HG02885 (cell line): ENCODE data around the gene IL2RA.
"Not testable (repeated sequence)": the region's sequence is repeated elsewhere in the genome, so short reads cannot be mapped to it uniquely, and the experiment has no call there.

Source experiments
- ATAC-seq: cut with Tn5 transposase; IDR thresholded peaks from one replicate; pipeline ENCODE4 v1.9.1; 2021; ENCODE audit warnings: mild to moderate bottlenecking; ENCODE audit not compliant: unreplicated experiment, poor library complexity

Gene IL2RA

GRCh38 chr10:6019796-6020195 is 42.4 kb downstream of the IL2RA start:
- ATAC-seq: no peak

DNA sequence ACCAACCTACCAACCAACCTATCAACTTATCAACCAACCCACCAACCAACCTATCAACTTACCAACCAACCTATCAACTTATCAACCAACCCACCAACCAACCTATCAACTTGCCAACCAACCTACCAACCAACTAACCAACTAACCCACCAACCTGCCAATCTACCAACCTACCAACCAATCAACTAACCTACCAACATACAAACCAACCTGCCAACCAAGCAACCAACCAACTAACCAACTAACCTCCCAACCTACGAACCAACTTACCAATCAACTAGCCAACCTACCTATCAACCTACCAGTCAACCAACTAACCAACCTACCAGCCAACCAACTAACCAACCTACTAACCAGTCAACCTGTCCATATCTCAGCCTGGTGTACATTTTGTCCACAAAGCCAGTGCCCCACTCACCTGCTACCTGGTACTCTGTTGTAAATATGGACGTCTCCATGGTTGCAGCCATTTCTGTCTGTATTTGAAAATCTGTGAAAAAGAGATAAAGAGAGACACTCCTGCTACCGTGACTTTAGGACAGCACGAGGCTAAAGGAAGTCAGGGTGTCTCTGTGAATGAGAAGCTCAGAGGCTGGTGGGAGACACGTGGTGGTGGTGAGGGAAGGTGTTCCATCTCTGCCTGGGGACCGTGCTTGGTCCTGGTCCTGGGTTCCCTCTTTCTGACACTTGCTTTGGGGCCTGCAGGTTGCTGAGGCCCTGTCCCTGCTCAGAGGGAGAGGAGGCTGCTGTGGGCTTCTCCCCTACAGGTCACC is 43.0 kb downstream of the IL2RA start:
- ATAC-seq: no peak

DNA sequence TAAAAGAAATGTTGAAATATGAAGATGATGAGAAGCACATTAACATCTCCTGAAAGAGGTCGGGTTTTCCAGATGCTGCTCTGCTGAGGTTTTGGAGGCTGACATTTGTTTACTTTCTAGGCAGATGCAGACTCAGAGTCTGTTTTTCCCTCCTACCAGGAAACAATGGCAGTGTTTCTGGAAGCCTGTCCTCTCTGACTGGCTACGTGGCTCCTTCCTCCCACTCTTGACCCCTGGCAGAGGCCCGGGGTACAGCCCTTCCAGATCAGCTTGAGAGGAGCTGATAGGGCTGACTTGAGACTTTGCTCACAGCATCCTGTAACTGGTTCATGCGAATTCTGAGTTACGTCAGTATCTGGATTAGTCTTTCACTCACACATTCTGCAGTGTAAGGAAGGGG is 43.7 kb downstream of the IL2RA start:
- no peak for ATAC-seq

GRCh38 chr10:6017781-6018354 is 44.3 kb downstream of the IL2RA start:
- no peak for ATAC-seq

DNA sequence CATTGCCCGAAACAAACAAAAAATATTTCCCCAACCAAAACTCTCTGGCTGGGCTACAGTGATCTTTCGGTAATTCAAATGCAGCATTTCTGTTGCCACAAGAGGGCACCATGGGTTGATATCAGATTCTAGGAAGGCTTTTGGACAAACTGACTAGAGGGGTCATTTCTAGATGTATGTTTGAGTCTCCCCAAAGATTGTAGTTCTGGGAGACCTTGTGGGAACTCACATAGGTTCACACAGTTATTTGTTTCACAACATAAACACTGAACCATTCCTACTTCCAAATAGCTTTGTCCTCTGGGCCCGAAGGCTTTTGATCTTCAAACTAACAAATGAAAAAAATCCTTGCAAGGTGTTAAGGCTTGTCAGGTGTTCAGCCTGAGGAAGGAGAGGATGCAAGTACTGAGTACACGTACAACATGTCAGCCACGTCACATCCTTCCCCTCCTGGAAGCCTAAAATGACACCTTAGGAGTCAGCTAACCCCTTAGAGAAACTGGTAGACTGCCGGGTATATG is 47.9 kb downstream of the IL2RA start:
- no peak for ATAC-seq

DNA sequence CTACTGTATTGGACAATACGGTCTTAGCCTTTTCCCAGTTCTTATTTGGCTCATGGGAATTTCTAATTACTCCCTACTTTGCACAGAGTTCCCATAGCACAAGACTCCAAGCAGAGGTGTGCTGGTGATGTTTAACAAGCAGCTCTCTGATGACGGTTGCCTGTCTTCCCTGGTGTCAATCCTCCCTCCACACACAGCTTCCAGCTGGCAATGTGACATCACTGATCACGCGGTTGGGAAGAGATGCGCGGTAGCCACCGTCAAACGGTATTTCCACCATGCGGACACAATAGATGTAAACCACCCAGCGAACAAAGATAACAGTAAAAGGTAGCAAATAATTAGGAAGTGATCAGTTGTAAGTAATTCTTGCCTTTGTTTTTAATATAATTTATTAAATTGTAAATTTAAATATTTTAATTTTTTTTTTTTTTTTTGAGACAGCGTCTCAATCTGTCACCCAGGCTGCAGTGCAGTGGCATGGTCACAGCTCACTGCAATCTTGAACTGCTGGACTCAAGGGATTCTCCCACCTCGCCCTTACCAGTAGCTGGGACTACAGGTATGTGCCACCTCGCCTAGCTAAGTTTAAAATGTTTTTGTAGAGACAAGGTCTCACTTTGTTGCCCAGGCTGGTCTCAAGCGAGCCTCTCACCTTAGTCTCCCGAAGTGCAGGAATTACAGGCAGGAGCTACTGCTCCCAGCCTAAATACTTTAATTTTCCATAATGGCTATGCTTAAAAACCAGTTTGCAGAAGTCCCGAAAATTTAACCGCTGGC is 48.6 kb downstream of the IL2RA start:
- no peak for ATAC-seq

DNA sequence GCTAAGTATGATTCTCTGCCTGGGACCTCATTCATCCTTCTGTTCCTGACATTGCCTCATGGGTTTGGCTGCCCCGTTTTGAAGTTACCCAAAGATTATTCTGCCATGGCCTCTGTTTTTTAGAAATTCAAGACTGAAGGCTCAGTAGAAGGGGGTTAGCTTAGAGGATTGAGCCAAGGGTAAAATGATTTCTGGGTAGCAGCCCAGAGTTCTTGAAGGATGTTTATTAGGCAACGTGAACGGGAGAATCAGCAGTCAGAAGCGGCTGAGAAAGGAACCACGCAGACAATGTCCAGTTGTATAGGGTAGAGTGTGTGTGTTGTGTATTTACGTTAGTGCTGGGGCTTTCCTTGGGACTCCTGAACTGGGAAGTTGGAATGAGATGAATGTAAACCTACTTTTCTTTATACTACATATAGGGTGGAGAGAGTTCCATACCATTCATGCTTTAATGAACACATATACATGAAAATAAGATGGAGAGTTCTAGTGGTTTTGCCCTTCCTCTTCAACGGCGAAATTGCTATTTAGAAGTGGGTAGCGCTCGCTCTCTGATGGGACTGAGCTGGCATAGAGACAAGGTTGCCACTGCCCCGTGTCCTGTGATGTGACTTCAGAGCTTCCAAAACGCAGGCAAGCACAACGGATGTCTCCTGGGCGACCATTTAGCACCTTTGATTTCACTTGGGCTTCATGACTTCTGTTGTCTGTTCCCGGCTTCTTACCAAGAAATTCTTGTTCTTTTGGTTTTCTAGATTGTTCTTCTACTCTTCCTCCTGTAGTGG is 49.9 kb downstream of the IL2RA start:
- no peak for ATAC-seq

DNA sequence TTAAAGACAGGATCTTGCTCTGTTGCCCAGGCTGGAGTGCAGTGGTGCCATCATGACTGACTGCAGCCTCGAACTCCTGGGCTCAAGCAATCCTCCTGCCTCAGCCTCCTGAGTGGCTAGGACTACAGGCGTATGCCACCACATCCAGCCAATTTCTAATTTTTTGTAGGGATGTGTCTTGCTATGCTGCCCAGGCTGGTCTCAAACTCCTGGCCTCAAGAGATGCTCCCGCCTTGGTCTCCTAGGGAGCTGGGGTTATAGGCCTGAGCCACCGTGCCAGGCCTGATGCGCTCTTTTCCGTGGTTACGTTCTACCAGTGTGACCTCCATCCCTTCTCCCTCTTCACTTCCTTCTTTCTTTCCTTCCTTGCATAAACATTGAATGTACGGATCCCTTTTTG is 50.6 kb downstream of the IL2RA start:
- ATAC-seq: no peak

- no peak for ATAC-seq
These were observed 51.6 kb downstream of the IL2RA start for GRCh38 chr10:6010569-6010968.

DNA sequence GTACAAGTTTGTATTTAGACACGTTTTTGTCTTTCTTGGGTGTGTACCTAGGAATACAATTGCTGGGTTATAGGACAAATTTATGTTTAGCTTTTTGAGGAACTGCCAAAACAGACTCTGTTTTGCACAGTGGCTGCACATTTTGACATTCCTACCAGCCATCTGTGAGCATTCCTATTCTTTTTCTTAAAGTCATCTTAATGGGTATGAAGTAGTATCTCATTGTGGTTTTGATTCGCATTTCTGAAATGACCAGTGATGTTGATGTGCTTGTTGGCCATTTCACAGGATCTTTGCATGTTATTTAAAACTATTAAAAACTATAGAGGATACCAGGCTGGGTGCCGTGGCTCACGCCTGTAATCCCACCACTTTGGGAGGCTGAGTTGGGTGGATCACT is 52.2 kb downstream of the IL2RA start:
- ATAC-seq: no peak

GRCh38 chr10:6009150-6009549 is 53.0 kb downstream of the IL2RA start:
- no peak for ATAC-seq

DNA sequence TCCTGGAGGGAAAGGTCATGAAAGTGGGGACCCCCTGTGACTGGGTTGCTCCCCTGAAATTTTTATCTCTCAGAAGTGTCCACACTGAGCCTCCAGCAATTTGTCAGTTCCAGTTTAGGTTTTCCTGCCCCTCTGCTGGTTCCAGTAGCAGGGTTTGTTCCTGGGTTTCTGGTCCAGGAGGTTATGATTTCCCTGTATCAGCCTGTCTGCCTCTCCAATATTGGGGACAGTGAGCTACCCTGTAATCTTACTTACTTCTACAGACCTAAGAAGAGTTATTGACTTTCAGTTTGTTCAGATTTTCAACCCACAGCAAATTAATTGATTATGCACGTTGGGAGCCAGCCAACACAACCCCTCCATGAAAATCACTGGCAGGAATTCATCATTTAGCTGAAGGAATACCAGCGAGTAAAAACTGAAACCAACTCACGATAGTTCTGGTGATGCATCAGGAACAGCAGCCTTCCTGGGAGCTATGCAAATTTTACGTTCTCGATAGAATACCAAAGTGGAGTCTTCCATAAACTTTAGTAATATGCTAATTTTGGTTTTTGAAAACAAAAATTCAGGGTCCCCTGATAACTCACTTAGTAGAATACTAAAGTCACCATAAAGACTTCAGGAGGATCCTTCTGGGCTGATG is 53.5 kb downstream of the IL2RA start:
- ATAC-seq: no peak

DNA sequence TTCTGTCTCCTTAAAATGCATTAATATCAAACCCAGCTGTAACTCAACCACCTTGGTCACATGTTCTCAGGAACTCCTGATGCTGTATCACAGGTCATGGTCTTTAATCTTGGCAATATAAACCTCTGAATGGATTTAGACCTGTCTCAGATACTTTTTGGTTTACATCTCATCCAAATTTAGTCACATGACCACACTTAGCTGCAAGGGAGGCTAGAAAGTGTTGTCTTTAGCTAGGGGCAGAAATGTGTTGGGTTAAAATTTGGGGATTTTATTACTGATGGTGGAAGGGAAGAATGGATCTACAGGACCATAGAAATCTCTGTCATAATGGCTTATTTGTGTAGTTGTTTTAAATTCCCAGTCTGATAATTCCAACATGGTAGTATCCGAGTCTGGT is 55.2 kb downstream of the IL2RA start:
- ATAC-seq: no peak

- no peak for ATAC-seq
These were observed 55.6 kb downstream of the IL2RA start for GRCh38 chr10:6006546-6006945.

DNA sequence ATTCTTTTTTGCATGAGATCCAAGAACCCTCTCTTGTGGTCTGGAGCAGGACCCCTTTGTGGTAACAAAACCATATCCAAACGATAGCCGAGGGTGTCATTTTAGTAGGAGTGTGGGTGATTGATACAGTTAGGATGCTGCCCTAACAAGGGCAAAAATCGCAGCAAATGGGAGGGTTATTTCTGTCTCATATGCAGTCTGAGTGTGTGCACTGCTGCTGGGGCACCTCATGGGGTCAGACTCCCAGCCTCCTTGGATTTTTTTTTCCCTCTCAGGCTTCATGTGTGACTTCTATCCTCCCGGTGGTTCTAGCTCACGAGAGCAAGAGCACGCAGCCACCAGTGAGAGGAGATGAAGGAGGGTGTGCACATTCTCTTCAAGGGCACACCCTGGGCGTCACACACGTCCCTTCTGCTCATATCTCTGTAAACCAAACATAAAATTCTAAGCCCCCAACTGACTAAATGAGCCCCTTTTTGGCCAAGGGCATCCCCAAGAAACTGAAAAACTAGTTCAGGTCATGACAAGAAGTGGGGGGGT is 56.2 kb downstream of the IL2RA start:
- ATAC-seq: no peak

DNA sequence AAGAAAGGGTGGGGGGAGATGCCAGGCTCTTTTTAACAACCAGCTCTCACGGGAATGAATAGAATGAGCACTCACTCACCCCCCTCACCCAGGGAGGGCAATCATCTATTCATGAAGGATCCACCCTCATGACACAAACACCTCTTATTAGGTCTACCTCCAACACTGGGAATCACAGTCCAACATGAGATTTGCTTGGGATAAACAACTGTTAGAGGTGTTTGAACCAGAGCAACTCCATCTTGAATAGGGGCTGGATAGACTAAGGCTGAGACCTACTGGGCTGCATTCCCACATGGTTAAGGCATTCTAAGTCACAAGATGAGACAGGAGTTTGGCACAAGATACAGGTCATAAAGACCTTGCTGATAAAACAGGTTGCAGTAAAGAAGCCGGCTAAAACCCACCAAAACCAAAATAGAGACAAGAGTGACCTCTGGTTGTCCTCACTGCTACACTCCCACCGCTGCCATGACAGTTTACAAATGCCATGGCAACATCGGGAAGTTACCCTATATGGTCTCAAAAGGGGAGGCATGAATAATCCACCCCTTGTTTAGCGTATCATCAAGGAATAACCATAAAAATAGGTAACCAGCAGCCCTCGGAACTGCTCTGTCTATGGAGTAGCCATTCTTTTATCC is 56.9 kb downstream of the IL2RA start:
- ATAC-seq: not testable (repeated sequence)

DNA sequence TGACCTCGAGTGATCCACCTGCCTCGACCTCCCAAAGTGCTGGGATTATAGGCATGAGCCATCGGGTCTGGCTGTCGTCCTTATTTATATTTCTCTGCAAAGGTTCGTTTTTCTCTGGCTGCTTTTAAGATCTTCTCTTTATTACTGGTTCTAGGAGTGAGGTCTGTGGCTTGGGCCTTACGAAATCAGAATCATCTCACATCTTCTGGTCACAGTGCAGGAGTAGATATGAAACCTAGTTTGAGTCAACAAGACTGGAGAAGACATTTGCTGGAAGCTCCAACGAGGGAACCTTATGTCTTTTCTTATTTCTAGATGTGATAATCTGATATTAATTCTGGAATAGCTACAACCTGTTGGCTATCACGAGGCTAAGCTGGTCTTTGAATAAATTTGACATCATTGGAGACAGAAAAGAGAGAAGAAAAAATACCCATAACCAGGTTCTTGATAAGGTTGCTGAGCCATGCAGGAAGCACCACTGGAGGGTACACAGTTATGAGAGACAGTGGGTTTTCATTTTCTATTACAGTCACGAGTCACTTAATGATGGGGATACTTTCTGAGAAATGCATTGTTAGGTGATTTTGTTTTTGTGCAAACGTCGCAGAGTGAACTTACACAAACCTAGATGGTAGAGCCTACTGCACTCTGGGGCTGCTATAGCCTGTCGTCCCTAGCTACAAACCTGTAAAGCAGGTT is 59.2 kb downstream of the IL2RA start:
- no peak for ATAC-seq

DNA sequence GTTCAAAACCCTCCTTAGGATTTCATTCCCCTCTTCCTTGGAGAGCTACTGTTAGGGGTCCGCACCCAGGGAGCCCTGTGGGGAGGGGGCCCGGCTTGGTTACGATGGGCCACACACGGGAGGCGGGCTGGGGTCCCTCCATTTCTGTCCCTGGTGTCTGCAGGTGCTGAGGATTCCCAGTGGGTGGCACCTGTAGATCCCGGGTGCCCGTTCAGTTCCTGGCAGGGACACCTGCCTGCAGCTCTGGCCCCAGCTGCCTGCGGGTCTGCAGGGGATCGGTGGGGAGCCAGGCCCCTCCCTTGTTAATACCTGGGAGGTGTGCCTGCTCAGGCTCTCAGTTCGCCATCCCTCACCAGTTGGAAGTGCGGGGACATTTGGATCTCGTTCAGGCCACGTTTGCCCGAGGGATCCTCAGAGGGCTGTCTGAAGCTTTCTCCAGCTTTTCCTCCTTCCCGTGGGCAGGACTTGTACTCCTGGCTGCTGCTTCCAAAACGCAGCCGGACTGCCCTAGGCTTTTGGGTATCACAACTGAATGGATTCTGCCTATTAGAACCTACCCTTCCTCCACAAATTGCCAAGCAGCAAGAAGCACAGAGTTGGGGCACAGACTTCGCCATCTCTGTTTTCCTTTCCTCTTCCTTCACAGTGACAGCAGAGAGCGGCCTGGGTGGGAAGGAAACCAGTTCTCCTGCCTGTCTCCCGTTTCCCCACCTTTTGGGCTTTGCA is 62.6 kb downstream of the IL2RA start:
- ATAC-seq: no peak
